Activated T-cell treated with anti-CD3 and anti-CD28 coated beads, Interleukin-2, amount 50 U/mL, for 48 hours (primary cell): ENCODE data around the gene FHOD3.
"Not testable (repeated sequence)": the region's sequence is repeated elsewhere in the genome, so short reads cannot be mapped to it uniquely, and the experiment has no call there.

Source experiments
- DNase-seq, 2 experiments: peaks; one replicate each; pipeline ENCODE4 v3.0.0-alpha.2; 2020

The FHOD3 gene

DNA sequence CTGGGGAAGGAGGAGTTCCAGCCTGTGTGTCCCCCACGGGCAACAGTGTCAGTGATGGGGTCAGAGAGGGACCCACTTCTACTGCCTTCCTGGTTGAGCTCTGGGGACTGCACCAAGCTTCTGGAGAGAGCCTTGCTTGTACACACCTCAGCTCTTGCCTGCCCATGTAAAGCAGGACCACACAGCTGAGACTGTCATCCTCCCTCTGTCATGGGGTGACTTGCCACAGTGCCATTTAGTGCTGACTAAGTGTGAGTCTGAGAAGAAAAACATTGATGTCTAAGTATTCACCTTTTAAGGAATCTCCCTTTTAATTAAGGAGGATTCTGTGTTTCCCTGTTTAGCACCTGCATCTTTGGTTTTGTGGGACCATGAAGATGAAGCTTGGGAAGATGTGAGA lies 159.1 kb downstream of the FHOD3 start:
- DNase-seq: no peak

DNA sequence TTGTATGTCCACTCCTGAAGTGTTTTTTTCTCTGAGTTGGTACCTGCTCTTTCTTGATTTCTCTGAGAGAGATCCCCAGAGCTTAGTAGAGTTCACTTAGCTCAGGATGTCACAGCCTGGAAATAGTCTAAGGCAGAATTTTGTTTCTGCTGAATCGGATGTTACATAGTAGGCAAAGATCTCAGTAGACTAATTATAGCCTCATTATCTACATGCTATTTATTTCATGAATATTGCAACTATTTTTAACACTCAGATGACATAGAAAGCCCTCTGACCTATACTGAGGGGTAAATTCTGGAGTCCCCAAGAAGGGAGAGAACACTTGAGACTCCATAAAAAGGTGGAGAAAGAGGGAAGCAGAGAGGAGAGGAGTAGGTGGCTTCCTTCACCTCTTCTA lies 160.2 kb downstream of the FHOD3 start:
- DNase-seq: no peak

DNA sequence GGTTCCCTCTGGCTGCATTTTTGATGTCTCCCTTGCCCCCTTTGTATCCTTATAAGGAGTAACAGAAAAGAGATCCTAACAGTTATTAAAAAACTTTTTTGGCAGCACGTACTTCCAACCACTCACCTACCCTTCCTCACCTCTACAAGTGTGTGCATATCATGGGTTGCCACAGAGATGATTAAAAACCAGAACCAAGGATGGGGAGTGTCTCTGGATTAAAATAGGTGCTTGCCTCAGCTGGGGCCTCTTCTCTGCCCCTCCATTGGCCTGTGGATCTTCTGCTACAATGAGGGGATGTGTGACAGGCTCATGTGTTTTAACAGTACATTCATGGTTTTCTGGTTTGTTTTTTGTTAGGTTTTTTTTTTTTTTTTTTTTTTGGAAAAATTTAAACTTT lies 160.8 kb downstream of the FHOD3 start:
- DNase-seq: no peak

DNA sequence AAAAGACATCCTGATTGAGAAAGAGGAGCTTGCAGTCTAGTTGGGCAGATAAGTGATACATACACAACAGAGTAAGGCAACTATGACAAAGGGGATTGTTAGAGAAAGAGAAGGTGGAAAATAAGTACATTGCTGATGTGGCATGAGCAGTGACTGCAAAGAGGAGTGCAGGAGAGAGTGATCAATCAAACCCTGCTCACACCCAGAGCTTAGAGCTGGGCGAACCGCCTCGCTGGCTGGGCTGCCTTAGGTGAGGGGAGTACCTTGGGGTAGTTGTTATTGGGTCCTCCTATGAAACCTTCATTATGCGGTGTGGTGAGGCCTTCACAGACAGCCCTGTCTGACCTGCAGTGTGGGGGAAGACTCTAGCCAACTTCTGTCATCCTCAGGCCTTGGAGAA lies 161.7 kb downstream of the FHOD3 start:
- DNase-seq: no peak

DNA sequence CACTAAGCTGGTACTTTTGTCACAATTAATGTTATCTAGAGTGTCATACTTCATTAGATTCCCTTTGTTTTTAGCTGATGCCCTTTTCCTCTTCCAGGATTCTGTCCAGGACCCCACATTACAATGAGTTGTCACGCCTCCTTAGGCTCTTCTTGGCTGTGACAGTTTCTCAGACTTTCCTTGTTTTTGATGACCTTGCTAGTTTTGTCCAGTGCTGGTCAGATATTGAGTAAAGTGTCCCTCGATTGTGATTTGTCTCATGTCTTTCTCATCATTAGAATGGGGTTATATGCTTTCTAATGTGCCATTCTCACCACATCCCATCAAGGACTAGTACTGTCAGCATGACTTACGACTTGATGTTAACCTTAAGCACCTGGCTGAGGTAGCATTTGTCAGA lies 162.3 kb downstream of the FHOD3 start:
- DNase-seq: no peak

DNA sequence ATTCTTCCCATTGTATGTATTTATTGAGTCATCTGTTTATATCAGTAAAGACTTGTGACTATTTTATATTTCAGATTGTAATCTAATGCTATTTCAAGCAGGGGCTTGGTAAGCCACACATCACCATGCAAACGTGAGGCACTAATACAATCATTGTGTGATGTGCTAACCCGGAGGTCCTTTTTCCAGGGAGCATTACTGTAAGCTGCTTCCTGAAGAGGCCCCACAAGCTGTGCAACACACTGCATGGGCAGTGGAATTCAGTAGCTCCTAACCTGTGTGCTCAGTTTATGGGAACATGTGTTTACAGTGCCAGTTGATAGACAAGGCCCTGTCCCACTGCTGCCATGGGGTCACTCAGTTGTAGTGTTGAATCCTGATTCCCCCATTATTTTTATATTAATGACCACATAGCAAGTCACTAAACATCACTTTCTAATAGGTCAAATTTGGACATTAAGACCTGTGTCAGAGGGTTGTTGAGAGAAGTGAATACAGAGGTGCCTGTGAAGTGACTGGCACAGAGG lies 162.9 kb downstream of the FHOD3 start:
- no peak for DNase-seq

DNA sequence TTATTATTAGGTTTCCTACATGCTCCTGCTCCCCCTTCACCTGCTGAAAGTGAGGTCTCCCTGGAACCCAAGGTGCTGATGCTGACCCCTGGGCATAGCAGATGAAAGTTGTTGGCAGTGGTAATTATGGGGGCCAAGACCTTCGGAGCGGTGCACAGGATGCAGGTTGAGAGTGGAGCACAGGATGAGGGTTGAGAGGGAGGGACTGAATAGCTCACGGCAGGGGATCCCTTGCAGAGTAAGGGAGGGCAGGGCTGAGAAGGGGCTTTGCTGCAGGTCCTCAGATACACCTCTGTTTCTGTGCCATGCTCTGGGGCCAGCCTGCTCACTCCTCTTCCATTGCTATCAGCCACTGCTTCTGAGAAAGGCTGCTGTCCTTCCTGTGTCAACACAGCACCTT lies 163.3 kb downstream of the FHOD3 start:
- DNase-seq: no peak

DNA sequence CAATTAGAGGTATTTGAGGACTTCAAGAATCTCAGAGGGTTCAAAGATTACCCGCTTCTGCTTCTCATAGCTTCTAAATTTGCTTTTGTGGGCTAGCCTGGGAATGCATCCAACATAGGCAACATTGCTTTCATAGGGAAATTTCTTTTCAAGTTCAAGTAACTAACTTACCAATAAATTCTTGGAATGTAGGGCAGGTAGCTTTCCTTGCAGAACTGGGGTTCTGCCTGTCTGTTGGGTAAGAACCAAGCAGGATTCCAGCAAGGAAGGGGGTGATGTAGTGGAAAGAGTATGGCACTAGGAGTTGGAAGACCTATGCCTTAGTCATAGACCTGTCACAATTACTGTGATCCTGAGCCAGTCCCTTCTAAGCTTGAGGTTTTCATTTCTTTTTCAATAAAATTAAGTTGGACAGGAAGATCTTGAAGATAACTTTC lies 164.1 kb downstream of the FHOD3 start:
- no peak for DNase-seq

DNA sequence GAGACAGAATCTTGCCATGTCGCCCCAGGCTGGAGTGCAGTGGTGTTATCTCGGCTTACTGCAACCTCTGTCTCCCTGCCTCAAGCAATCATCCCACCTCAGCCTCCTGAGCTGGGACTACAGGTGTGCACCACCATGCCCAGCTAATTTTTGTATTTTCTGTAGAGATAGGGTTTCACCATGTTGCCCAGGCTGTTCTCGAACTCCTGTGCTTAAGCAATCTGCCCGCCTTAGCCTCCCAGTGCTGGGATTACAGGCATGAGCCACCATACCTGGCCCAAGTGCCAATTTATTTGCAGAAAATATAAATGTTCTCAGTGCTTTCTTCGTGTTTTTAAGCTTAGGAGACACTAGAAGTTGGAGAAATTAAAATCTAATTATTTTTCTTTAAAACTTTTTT lies 166.0 kb downstream of the FHOD3 start:
- not testable (repeated sequence) for DNase-seq

DNA sequence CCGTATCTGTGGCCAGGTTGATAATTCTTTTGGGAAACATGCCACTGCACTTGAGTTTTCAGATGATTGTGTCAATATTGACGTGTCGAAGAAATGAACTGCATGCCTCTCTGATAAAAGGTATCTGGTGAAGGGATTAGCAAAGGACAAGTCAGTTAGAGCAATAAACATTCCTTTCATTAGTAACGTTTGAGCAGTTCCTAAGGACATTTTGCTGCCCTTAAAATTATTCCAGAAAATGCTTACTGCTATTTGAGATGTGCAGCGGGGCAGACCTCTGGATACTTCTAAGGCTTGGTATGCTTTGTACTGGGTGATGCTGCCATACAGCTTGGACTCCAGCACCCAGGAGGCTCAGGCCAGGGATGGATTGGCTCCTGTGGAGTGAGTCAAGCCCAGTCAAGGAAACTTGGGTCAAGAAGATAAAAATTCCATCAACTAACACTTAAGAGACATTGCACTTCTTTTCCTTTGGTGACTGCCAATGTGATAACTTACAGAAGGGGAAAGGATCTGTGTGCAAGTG lies 166.7 kb downstream of the FHOD3 start:
- no peak for DNase-seq

DNA sequence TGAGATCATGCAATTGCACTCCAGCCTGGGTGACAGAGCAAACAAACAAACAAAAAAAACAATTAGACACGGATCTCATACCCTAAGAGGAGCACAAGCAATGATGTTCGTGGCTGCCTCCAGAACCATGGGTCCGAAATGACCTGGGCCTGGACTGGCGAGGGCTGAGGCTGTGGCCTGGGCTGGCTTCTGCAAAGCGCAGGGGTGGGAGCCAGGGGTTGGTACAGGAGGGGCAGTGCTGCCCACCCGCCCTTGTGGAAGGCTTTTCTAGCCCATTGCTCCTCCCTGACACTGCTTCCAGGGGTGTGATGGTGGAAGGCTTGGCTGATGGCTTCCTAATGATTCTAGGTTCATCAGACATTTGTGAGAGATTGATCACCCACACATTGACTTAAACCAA lies 167.8 kb downstream of the FHOD3 start:
- DNase-seq: no peak

DNA sequence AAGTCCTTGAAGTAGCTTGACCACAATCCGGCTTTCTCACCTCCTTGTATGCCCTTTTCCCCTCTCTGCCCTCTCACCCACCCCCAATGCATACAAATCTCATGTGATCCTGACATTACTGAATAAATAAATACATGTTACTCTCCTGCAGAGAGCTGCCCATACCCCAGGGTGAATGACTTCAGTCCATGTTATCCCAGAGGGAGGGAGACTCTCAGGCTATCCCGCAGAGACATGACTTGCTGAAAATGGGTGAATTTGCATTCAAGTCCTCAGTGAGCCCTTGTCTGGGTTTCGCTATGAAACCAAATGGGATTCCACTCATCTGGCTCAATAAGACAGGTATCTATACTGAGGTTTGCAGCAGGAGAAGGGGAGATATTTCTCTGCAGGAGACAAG lies 168.5 kb downstream of the FHOD3 start:
- no peak for DNase-seq

DNA sequence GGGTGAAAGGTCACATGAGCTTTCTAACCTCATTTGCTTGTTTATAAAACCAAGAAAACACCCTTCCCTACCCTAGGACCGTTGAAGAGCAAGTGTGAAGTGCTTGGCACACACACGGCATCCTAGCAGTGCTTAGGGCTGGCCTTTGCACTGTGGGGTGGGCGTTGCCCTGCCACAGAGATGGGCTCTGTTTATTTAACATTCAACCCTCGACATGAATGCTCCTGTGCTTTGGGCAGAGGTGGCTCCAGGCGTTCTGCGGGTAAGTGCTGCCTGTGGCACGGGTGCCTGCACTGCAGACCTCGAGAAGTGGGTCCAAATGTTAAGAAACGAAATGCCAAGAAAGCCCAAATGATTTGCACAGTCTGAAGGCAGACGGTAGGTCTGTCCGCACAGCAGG lies 170.1 kb downstream of the FHOD3 start:
- no peak for DNase-seq

DNA sequence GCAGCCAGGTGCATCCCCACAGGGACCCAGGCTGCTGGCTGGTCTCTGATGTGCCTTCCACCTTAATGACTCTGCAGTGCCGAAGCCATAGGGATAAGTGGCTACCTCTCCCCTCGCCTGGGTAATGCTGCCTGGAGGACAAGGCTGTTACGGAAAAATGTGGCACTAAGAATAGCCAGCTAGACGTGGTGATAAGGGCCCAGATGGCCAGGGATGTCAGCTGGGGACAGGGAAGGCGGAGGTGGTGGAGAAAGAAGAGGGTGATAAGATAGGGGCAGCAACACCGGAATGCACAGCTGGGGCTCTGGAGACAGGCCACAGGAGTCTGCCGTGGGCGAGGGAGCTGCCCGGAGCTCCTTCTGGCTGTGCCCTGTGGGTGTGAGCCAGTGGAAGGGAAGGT lies 170.6 kb downstream of the FHOD3 start:
- DNase-seq: no peak

DNA sequence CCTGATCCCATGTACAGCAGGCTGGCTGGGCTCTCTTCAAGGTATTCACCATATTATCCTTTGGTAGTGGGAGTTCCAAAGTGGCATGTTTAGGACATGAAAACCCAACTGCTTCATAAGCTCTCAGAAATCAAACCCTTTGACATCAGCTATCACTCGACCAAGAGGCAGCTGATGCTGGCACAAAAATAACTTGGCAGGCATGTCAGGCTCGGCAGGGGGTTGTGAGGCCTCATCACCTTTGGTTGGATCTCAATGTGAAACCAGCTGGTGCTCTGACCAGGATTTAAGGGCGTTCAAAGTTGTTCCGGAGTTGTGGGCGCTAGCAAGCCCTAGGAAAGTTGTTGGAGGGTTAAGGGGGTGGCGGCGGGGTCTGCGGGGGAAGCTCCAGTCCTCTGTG lies 171.9 kb downstream of the FHOD3 start:
- no peak for DNase-seq

DNA sequence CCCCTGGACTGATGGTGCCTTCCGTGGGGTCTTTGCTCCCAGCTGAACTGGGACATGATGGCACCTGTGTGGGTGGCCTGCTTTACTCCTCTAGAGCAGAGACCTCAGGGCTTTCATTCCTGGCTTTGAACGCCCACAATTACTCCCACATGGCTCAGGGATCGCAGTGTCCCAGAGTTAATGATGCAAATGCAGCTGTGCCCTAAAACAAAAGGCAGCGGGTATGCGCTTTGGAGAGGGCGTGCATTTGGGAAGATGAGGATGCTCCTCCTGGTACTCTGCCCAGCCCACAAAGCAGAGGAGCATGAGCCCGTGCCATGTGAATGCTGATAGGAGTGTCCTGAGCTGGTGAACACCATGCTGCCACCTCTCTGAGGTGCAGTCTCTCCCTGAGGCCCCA lies 173.4 kb downstream of the FHOD3 start:
- DNase-seq: no peak

DNA sequence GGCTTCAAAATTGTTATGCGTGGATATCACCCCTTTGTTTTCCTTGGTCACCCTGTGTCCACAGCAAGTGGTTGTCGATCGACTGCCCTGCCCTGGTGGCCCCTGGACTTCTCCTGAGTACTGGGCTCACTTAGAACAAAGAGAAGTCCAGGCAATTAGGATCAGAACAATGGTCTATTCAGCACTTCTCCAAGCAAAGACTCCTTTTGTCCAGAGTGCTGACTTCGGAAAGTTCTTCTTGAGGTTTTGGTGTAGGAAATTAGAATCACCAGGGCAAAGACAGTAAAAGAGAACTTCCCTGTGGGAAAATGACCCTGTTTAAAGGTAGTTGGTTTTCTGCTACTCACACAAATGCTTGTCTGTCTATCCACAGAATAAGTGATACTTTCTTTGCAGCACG lies 173.9 kb downstream of the FHOD3 start:
- DNase-seq: no peak

DNA sequence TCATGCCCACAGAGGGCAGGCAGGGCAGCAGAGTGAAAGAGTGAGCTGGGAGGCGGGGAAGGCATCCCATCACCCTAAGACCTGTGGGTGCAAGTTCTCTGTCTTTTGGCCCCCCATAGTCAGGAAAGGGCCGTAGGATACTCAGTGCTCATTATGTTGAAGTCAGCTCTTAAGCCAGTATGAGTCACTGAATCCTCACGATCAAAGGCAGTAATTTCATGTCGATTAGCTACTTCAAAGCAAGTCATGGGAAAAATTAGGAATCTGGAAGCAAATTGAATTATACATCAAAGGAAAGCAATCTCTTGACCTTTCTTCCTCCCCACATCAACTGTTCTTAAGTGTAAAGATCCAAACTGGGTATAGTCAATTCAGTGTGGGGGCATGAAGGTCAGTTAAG lies 178.9 kb downstream of the FHOD3 start:
- no peak for DNase-seq

DNA sequence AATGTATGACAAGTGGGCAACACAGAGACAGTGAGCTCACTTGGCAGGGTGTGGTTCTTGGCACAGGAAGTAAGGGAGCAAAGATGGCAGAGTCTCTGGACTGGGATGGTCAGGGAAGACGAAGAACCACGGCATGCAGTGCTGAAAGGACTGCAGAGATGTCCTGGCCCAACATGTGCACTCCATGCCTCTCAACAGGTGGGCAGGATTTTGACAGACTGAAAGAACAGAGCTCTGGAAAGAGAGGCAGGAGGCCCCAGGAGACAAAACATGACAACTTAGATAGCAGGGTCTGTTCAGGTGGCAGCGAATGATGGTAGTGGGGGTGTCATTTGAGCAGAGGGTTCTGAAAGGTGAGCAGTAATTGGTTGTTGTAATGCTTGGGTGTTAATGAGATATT lies 180.3 kb downstream of the FHOD3 start:
- no peak for DNase-seq

DNA sequence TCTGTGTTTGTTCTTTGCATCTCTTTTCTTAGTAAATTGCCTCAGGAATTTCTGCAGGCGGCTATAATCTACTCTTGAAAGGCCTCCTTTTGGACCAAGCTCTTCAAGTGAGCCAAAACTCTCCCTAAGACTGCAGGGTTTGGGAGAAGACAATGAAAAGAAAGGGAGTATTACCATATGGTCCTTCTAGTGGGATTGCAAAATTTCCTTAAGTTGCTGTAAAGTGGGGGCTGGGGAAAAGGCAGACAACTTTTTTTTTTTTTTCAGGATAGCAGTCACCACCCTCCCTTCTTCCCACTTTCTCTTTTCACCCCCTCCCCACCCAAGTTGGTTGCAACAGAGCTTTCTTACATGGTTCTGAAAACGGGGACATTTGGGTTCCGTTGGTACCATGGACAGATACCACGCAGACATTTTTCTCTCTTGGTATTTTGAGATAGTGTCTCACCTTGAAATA lies 183.7 kb downstream of the FHOD3 start:
- DNase-seq: no peak

DNA sequence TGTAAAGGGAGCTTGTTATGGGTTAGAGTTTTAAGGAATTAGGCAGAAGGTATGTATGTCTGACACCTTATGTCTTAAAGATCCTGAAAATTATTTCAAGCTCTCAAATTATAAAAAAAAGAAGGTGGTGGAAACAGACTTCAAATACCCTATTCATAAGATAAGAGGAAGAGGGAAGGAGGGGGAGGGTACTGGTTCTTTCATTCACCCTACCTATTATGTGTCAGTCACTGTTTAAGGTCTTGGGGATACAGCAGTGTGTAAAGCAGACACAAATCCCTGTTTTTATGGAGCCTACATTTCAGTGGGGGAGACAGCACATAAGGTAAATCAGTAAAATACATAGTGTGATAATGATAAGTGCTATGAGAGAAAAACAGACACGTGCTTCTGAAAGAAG lies 184.4 kb downstream of the FHOD3 start:
- no peak for DNase-seq

DNA sequence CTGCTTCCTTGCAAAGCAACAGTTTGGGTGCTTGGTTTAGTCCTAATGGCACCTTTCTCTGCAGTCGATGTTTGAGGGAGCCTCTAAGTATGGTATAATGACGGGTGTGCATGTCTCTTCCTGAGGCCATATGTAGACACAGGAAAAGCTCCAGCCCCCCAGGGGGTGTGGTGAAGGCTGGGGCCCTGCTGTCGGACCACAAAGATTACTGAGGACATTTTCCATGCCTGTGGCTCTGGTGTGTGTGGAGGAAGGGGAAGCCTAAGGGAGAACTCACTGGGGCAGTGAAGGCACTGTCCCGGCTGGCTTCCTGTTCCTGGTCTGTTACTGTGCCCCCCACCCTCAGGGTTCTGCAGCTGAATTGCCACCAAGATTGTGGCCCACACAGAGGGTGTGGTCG lies 187.1 kb downstream of the FHOD3 start:
- no peak for DNase-seq

DNA sequence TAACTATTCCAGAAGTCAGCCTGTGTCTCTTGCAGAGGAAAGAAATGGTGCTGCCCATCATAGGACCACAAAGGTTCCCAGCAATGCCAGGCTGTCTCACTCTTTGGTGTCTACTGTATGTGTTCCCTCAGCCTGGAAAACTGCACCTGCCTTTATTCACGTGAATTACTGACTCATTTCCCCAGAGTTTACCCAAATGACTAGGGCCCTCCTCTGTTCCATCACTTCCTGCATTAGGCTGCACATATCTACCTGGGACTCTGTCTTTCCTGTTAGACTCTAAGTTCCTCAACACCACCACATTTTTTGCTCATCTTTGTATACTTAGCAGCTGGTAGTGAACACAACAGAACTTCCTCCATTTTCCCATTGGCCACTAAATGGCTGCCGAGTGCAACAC lies 188.3 kb downstream of the FHOD3 start:
- DNase-seq: no peak

DNA sequence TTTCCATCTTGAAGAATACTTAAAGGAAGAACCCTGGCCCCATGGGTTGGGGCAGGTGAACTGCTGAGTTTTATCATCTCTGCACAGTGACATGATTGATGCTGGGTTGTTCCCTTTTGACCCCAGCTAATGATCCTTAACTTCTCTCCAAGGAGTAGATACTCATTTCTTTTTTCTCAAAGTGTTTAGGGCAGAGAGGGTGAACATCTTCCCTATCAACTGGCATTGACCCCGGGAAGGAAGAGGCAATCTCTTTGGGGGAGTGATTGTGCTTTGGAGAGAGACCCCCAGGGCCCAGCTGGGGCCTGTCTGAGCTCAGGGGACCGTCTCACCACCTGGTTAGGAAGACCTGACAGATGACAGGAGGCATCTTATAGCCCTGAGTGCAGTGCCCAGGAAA lies 190.6 kb downstream of the FHOD3 start:
- DNase-seq: no peak

DNA sequence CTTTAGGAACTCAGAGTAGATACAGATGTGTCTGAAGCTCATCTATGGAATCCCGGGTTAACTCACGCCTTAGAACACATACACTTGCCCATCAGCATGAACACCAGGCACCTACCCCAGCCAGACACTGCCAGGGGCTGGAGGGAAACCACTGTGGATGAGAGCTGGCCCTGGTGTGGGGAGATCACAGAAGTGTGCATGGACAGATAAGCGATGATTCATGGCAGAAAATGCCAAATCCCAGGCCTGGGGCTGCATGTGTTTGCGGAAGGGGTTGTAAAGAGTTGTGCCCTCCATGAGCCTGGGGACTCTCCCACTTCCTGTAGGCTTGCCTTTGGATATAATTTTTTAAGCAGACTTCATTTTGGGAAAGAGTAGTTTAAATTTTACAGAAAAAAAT lies 193.4 kb downstream of the FHOD3 start:
- no peak for DNase-seq
